WTC11 (cell line): ENCODE measurements around the gene USP49. TPM values are rescaled to one million over a fixed set of nuclear protein-coding genes. Genes with fewer than 3 reads are reported as not detected.

Experiments
- FOXK1 ChIP-seq: sonication (generic); formaldehyde crosslinking; IDR thresholded peaks from 2 replicates; pipeline ENCODE4 v1.8.0; 2022; ENCODE audit warnings: mild to moderate bottlenecking, moderate library complexity, missing genetic modification reagents
- GRHL2 ChIP-seq: fragments of 250-450 bp; sonication (Bioruptor Pico); IDR thresholded peaks from 2 replicates; pipeline ENCODE4 v1.8.0; 2022; ENCODE audit warnings: mild to moderate bottlenecking, moderate library complexity; ENCODE audit not compliant: insufficient replicate concordance, severe bottlenecking
- GTF2I ChIP-seq: fragments of 250-450 bp; sonication (Bioruptor Pico); conservative IDR thresholded peaks from 2 replicates; pipeline ENCODE4 v1.4.0; 2021; ENCODE audit warnings: mild to moderate bottlenecking
- MYBL2 ChIP-seq: sonication (generic); formaldehyde crosslinking; IDR thresholded peaks from 2 replicates; pipeline ENCODE4 v1.8.1; 2023; ENCODE audit warnings: mild to moderate bottlenecking, moderate library complexity, missing genetic modification reagents
- NFATC4 ChIP-seq: fragments of 250-450 bp; sonication (Bioruptor Pico); IDR thresholded peaks from 2 replicates; pipeline ENCODE4 v1.9.0; 2021; ENCODE audit warnings: mild to moderate bottlenecking
- NFE2L1 ChIP-seq: sonication (generic); formaldehyde crosslinking; IDR thresholded peaks from 2 replicates; pipeline ENCODE4 v1.8.1; 2023; ENCODE audit warnings: missing genetic modification reagents
- TEAD4 ChIP-seq: sonication (generic); formaldehyde crosslinking; IDR thresholded peaks from 2 replicates; pipeline ENCODE4 v1.8.0; 2022; ENCODE audit warnings: mild to moderate bottlenecking, missing genetic modification reagents
- ZNF219 ChIP-seq: sonication (generic); formaldehyde crosslinking; IDR thresholded peaks from 2 replicates; pipeline ENCODE4 v1.8.0; 2023; ENCODE audit warnings: missing genetic modification reagents, mild to moderate bottlenecking, borderline replicate concordance
- total RNA-seq: library from RNA; stranded (reverse); gene quantifications from 3 replicates; pipeline ENCODE4 v1.2.3, GENCODE V29; 2021
- TF ChIP-seq, protein P1 (sequence below): sonication (generic); formaldehyde crosslinking; IDR thresholded peaks from 2 replicates; pipeline ENCODE4 v1.8.0; 2023; ENCODE audit warnings: missing genetic modification reagents, mild to moderate bottlenecking, borderline replicate concordance
- TF ChIP-seq, protein P2 (sequence below): sonication (generic); formaldehyde crosslinking; IDR thresholded peaks from 2 replicates; pipeline ENCODE4 v1.8.0; 2023; ENCODE audit warnings: mild to moderate bottlenecking, missing genetic modification reagents
- TF ChIP-seq, protein P3 (sequence below): sonication (generic); formaldehyde crosslinking; IDR thresholded peaks from 2 replicates; pipeline ENCODE4 v1.8.1; 2023; ENCODE audit warnings: mild to moderate bottlenecking, missing genetic modification reagents, moderate library complexity
- TF ChIP-seq, protein P4 (sequence below): sonication (generic); formaldehyde crosslinking; IDR thresholded peaks from 2 replicates; pipeline ENCODE4 v1.8.1; 2023; ENCODE audit warnings: mild to moderate bottlenecking, moderate library complexity, missing genetic modification reagents
- TF ChIP-seq, protein P5 (sequence below): fragments of 250-450 bp; sonication (Bioruptor Pico); IDR thresholded peaks from 2 replicates; pipeline ENCODE4 v2.1.2; 2022; ENCODE audit warnings: mild to moderate bottlenecking, moderate library complexity
- TF ChIP-seq, protein P6 (sequence below): sonication (generic); formaldehyde crosslinking; conservative IDR thresholded peaks from 2 replicates; pipeline ENCODE4 v1.8.1; 2022; ENCODE audit warnings: mild to moderate bottlenecking, missing genetic modification reagents
- TF ChIP-seq, protein P7 (sequence below): sonication (generic); formaldehyde crosslinking; IDR thresholded peaks from 2 replicates; pipeline ENCODE4 v1.8.0; 2023; ENCODE audit warnings: missing genetic modification reagents

Gene USP49
- total RNA-seq, 1 experiment from 2014 or later = 18.4 TPM

DNA sequence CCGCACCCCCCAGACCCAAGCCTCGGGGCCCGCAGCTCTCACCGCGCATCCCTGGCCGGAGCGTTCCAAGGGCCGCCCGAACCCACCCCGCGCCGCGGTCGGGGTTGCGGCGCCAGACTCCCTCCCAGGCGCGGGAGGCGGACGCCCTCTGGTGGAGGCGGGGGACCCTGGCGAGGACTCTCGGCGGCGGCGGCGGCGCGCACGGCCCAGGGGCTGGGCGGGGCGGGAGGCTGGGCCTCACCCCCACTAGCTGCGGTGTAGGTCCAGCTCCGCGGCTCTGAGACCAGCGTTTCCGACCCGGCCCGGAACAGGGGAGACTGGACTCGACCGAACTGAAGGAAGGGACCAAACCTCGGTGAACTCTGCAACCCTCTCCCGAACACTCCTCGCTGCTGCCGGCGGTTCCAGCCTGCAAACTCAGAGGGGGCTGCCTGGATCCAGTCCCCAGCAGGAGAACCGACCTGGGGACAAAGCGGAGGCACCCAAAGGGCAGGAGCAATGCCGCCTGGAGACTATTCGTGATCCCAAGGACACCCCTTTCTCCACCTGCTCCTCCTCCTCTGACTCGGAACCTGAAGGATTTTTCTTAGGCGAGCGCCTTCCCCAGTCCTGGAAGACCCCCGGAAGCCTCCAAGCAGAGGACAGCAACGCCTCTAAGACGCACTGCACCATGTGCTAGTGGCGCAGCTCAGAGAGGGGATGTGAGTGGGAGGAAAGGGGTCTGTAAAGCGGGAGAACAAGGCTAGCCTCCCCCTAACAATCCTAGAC is 108.5 kb downstream of the USP49 start (continued):
- TF ChIP-seq, protein P1, sequence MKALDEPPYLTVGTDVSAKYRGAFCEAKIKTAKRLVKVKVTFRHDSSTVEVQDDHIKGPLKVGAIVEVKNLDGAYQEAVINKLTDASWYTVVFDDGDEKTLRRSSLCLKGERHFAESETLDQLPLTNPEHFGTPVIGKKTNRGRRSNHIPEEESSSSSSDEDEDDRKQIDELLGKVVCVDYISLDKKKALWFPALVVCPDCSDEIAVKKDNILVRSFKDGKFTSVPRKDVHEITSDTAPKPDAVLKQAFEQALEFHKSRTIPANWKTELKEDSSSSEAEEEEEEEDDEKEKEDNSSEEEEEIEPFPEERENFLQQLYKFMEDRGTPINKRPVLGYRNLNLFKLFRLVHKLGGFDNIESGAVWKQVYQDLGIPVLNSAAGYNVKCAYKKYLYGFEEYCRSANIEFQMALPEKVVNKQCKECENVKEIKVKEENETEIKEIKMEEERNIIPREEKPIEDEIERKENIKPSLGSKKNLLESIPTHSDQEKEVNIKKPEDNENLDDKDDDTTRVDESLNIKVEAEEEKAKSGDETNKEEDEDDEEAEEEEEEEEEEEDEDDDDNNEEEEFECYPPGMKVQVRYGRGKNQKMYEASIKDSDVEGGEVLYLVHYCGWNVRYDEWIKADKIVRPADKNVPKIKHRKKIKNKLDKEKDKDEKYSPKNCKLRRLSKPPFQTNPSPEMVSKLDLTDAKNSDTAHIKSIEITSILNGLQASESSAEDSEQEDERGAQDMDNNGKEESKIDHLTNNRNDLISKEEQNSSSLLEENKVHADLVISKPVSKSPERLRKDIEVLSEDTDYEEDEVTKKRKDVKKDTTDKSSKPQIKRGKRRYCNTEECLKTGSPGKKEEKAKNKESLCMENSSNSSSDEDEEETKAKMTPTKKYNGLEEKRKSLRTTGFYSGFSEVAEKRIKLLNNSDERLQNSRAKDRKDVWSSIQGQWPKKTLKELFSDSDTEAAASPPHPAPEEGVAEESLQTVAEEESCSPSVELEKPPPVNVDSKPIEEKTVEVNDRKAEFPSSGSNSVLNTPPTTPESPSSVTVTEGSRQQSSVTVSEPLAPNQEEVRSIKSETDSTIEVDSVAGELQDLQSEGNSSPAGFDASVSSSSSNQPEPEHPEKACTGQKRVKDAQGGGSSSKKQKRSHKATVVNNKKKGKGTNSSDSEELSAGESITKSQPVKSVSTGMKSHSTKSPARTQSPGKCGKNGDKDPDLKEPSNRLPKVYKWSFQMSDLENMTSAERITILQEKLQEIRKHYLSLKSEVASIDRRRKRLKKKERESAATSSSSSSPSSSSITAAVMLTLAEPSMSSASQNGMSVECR = no peak
- TF ChIP-seq ZNF219 (no peak), NFE2L1 (CRISPR knock-in tag) (peak; percentile 31; the same call in 1 of the 2 replicates), MYBL2 (CRISPR knock-in tag) (no peak), TEAD4 (CRISPR knock-in tag) (no peak), NFATC4 (CRISPR knock-in tag) (no peak), GRHL2 (CRISPR knock-in tag) (no peak), FOXK1 (CRISPR knock-in tag) (no peak; the same call in 1 of the 2 replicates), GTF2I (CRISPR knock-in tag) (no peak)
- TF ChIP-seq, protein P2, sequence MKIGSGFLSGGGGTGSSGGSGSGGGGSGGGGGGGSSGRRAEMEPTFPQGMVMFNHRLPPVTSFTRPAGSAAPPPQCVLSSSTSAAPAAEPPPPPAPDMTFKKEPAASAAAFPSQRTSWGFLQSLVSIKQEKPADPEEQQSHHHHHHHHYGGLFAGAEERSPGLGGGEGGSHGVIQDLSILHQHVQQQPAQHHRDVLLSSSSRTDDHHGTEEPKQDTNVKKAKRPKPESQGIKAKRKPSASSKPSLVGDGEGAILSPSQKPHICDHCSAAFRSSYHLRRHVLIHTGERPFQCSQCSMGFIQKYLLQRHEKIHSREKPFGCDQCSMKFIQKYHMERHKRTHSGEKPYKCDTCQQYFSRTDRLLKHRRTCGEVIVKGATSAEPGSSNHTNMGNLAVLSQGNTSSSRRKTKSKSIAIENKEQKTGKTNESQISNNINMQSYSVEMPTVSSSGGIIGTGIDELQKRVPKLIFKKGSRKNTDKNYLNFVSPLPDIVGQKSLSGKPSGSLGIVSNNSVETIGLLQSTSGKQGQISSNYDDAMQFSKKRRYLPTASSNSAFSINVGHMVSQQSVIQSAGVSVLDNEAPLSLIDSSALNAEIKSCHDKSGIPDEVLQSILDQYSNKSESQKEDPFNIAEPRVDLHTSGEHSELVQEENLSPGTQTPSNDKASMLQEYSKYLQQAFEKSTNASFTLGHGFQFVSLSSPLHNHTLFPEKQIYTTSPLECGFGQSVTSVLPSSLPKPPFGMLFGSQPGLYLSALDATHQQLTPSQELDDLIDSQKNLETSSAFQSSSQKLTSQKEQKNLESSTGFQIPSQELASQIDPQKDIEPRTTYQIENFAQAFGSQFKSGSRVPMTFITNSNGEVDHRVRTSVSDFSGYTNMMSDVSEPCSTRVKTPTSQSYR (CRISPR knock-in tag) = no peak
- TF ChIP-seq, protein P3, sequence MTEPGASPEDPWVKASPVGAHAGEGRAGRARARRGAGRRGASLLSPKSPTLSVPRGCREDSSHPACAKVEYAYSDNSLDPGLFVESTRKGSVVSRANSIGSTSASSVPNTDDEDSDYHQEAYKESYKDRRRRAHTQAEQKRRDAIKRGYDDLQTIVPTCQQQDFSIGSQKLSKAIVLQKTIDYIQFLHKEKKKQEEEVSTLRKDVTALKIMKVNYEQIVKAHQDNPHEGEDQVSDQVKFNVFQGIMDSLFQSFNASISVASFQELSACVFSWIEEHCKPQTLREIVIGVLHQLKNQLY (CRISPR knock-in tag) = no peak
- TF ChIP-seq, protein P4, sequence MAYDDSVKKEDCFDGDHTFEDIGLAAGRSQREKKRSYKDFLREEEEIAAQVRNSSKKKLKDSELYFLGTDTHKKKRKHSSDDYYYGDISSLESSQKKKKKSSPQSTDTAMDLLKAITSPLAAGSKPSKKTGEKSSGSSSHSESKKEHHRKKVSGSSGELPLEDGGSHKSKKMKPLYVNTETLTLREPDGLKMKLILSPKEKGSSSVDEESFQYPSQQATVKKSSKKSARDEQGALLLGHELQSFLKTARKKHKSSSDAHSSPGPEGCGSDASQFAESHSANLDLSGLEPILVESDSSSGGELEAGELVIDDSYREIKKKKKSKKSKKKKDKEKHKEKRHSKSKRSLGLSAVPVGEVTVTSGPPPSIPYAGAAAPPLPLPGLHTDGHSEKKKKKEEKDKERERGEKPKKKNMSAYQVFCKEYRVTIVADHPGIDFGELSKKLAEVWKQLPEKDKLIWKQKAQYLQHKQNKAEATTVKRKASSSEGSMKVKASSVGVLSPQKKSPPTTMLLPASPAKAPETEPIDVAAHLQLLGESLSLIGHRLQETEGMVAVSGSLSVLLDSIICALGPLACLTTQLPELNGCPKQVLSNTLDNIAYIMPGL (CRISPR knock-in tag) = peak; percentile 99
- TF ChIP-seq, protein P5, sequence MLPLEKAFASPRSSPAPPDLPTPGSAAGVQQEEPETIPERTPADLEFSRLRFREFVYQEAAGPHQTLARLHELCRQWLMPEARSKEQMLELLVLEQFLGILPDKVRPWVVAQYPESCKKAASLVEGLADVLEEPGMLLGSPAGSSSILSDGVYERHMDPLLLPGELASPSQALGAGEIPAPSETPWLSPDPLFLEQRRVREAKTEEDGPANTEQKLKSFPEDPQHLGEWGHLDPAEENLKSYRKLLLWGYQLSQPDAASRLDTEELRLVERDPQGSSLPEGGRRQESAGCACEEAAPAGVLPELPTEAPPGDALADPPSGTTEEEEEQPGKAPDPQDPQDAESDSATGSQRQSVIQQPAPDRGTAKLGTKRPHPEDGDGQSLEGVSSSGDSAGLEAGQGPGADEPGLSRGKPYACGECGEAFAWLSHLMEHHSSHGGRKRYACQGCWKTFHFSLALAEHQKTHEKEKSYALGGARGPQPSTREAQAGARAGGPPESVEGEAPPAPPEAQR (CRISPR knock-in tag) = no peak
- TF ChIP-seq, protein P6, sequence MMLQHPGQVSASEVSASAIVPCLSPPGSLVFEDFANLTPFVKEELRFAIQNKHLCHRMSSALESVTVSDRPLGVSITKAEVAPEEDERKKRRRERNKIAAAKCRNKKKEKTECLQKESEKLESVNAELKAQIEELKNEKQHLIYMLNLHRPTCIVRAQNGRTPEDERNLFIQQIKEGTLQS = no peak
- TF ChIP-seq, protein P7, sequence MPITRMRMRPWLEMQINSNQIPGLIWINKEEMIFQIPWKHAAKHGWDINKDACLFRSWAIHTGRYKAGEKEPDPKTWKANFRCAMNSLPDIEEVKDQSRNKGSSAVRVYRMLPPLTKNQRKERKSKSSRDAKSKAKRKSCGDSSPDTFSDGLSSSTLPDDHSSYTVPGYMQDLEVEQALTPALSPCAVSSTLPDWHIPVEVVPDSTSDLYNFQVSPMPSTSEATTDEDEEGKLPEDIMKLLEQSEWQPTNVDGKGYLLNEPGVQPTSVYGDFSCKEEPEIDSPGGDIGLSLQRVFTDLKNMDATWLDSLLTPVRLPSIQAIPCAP (CRISPR knock-in tag) = no peak
